DND-41 (cell line): ENCODE data around the gene ARL14EP.

Source experiments
- EZH2 ChIP-seq: IDR thresholded peaks from 3 replicates; pipeline ENCODE4 v1.6.1; 2012; ENCODE audit warnings: borderline replicate concordance, low read depth, mild to moderate bottlenecking, moderate library complexity, low read length, inconsistent platforms; ENCODE audit not compliant: severe bottlenecking
- TF ChIP-seq, protein P1 (sequence below): IDR thresholded peaks from 2 replicates; pipeline ENCODE4 v1.5.1; 2012; ENCODE audit warnings: borderline replicate concordance, low read length, moderate library complexity, mild to moderate bottlenecking; ENCODE audit not compliant: poor library complexity, severe bottlenecking; ENCODE audit errors: extremely low read depth

DNA sequence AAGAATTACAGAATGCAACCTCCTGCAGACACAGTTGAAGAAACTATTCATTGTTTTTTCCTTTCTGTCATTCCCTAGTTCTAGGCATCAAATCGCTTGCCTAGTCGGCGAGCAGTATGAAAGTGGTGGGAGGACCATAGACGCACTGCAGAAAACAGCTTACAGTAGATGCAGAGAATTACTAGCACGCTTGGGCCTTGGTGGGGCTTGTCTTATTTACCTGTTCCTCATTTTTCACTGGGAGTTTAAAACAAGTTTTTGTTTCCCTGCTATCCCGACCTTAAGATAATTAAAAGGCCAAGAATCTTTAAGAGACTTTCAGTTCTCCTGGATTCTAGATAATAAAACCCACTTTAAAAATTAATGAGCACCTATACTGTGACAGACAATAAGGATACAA, 713 bp upstream of the ARL14EP start:
- TF ChIP-seq, protein P1, sequence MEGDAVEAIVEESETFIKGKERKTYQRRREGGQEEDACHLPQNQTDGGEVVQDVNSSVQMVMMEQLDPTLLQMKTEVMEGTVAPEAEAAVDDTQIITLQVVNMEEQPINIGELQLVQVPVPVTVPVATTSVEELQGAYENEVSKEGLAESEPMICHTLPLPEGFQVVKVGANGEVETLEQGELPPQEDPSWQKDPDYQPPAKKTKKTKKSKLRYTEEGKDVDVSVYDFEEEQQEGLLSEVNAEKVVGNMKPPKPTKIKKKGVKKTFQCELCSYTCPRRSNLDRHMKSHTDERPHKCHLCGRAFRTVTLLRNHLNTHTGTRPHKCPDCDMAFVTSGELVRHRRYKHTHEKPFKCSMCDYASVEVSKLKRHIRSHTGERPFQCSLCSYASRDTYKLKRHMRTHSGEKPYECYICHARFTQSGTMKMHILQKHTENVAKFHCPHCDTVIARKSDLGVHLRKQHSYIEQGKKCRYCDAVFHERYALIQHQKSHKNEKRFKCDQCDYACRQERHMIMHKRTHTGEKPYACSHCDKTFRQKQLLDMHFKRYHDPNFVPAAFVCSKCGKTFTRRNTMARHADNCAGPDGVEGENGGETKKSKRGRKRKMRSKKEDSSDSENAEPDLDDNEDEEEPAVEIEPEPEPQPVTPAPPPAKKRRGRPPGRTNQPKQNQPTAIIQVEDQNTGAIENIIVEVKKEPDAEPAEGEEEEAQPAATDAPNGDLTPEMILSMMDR: no peak
- no peak for TF ChIP-seq EZH2
